HCT116 (cell line): ENCODE measurements around the gene HHAT.

Experiments used
- ATF3 ChIP-seq: IDR thresholded peaks from 2 replicates; pipeline ENCODE4 v1.6.1; 2012
- CEBPB ChIP-seq: IDR thresholded peaks from 2 replicates; pipeline ENCODE4 v1.6.1; 2012; ENCODE audit warnings: low read depth
- CTCF ChIP-seq, 3 experiments: fragments of 200-600 bp in 1 of 3; sonication (generic) in 1 of 3; IDR thresholded peaks in 2 of 3; conservative IDR thresholded peaks in 1 of 3; 2 replicates each; pipeline ENCODE4 v1.5.1; 2012 to 2017; ENCODE audit warnings: low read depth in 2 of 3, low read length in 2 of 3, antibody characterized with exemption in 1 of 3, borderline replicate concordance in 1 of 3, control low read depth in 1 of 3, mild to moderate bottlenecking in 1 of 3, mixed read lengths in 1 of 3, mixed run types in 1 of 3, moderate library complexity in 1 of 3; ENCODE audit not compliant: insufficient read depth in 1 of 3
- POLR2AphosphoS5 ChIP-seq: IDR thresholded peaks from 2 replicates; pipeline ENCODE4 v1.6.1; 2011; ENCODE audit warnings: mild to moderate bottlenecking, low read depth, low read length, moderate library complexity
- SRF ChIP-seq: IDR thresholded peaks from 2 replicates; pipeline ENCODE4 v1.6.1; 2012; ENCODE audit warnings: low read depth
- ZFX ChIP-seq: fragments of 450-650 bp; IDR thresholded peaks from 2 replicates; pipeline ENCODE4 v1.6.1; 2017

- no peak for TF ChIP-seq CTCF (IDR thresholded peaks at IDR 0.05 in 2 of 3, conservative IDR thresholded peaks at IDR 0.05 in 1 of 3; ENCODE audit: borderline replicate concordance in 1 of 3, insufficient read depth in 1 of 3, low read depth in 2 of 3, low read length in 2 of 3)
- TF ChIP-seq CEBPB, result no peak
- no peak for TF ChIP-seq POLR2AphosphoS5
- TF ChIP-seq ATF3, result no peak
- TF ChIP-seq ZFX, result no peak
- TF ChIP-seq SRF, result no peak
These were observed 373.8 kb downstream of the HHAT start for GRCh38 chr1:210702506-210702905.
